ENCODE data around the gene CLDN4.

GRCh38 chr7:73811760-73812168 is 19.0 kb upstream of the CLDN4 start:
- TF ChIP-seq FOXK2 (IDR thresholded peaks at IDR 0.05) (no peak), PKNOX1 (IDR thresholded peaks at IDR 0.05) (no peak), FOXM1 (IDR thresholded peaks at IDR 0.05; ENCODE audit: borderline replicate concordance) (peak; percentile 52; the same call in 1 of the 2 replicates), FOXA1 (IDR thresholded peaks at IDR 0.05) (no peak), LEF1 (IDR thresholded peaks at IDR 0.05; ENCODE audit: borderline replicate concordance) (no peak), NFRKB (IDR thresholded peaks at IDR 0.05) (no peak), TARDBP (IDR thresholded peaks at IDR 0.05) (no peak), HDGF (IDR thresholded peaks at IDR 0.05; ENCODE audit: borderline replicate concordance) (no peak), SP1 (IDR thresholded peaks at IDR 0.05) (no peak), ZNF384 (IDR thresholded peaks at IDR 0.05) (no peak), ELF4 (IDR thresholded peaks at IDR 0.05) (no peak), SUZ12 (IDR thresholded peaks at IDR 0.05) (no peak)
